Tibial nerve (tissue), 4 donors: Measurements from ENCODE around the gene FADS6. TPM values are rescaled to one million over a fixed set of nuclear protein-coding genes. Genes with fewer than 3 reads are reported as not detected.

ENCODE experiments used
- DNase-seq, 2 donors: peaks; one replicate each; pipeline ENCODE4 v3.0.0-alpha.2; 2019; ENCODE audit warnings: low spot score in 2 of 2
- H3K27ac ChIP-seq, 4 donors: fragments of 200-600 bp; sonication (generic) in 3 of 4; one replicate each; pipeline ENCODE4 v1.5.1; 2017 to 2019; ENCODE audit warnings: mild to moderate bottlenecking in 1 of 4
- H3K27me3 ChIP-seq, 2 donors: fragments of 200-600 bp; sonication (generic) in 1 of 2; one replicate each; pipeline versions ENCODE4 v1.5.1 to v1.6.0; 2017 to 2019
- H3K36me3 ChIP-seq, 3 donors: fragments of 200-600 bp; sonication (generic); one replicate each; pipeline ENCODE4 v1.5.1; 2018 to 2019
- H3K4me1 ChIP-seq, 4 donors: fragments of 200-600 bp; sonication (generic) in 3 of 4; one replicate each; pipeline ENCODE4 v1.5.1; 2017 to 2019
- H3K4me3 ChIP-seq, 4 donors: fragments of 200-600 bp; sonication (generic) in 3 of 4; one replicate each; pipeline ENCODE4 v1.5.1; 2017 to 2019; ENCODE audit warnings: mild to moderate bottlenecking in 1 of 4, moderate library complexity in 1 of 4
- H3K9me3 ChIP-seq, 4 donors: fragments of 200-600 bp; sonication (generic) in 3 of 4; one replicate each; pipeline ENCODE4 v1.5.1; 2017 to 2019
- CTCF ChIP-seq, 5 experiments: fragments of 200-600 bp in 3 of 5; fragments of 450-650 bp in 2 of 5; sonication (generic) in 3 of 5; IDR thresholded peaks; one replicate each; pipeline ENCODE4 v1.5.1; 2016 to 2019; ENCODE audit warnings: antibody characterized with exemption in 5 of 5, mild to moderate bottlenecking in 3 of 5, moderate library complexity in 2 of 5
- EP300 ChIP-seq, 2 donors: sonication (generic); formaldehyde crosslinking; IDR thresholded peaks; one replicate each; pipeline ENCODE4 v1.6.1; 2017; ENCODE audit warnings: antibody characterized with exemption in 2 of 2, mild to moderate bottlenecking in 1 of 2
- POLR2A ChIP-seq, 2 donors: fragments of 450-650 bp; IDR thresholded peaks; one replicate each; pipeline ENCODE4 v1.6.1; 2017; ENCODE audit warnings: antibody characterized with exemption in 2 of 2, mild to moderate bottlenecking in 2 of 2, moderate library complexity in 2 of 2
- WGBS, 2 donors: methylation state at CpG; one replicate each; pipeline ENCODE4 v1.1.5; 2018; 5-methylcytosine and 5-hydroxymethylcytosine counted together
- total RNA-seq, 4 donors: library from RNA; depleted of rRNA; stranded (reverse); fragments of >200 nt; gene quantifications; one replicate each; pipeline ENCODE4 v1.1.0, GENCODE V29; 2016

FADS6 gene
- total RNA-seq, 4 donors from 2014 or later: not detected

DNA sequence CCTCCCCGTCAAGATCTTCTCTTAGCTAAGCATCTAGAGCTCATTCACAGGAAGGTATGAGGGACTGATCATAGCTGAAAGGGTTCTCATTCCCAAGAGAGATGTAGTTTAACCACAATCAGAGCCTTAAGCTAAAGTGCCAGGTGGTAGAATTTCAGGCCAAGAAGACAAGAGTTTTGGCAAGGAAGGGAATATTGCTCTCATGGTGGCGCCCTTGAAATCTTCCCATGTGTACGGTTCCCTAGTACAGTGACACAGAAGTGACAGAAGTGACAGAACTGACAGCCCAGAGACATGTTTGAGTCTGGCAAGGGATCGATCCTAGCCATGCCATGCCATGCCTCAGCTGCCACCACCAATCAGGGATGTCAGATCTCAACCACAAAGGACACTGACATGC is 36.2 kb downstream of the FADS6 start:
- Histone ChIP-seq H3K27me3 (peaks cover 2 to 89% of the 10 kb centered on the region in 2 donors), H3K4me3 (no peak overlapping the region), H3K9me3 (peaks cover 0 to 1% (median 0%) of the 10 kb centered on the region in 4 donors), H3K4me1 (peaks cover 0 to 40% (median 26%) of the 10 kb centered on the region in 4 donors), H3K27ac (no peak overlapping the region), H3K36me3 (no peaks in the 10 kb centered on the region)
- no peak for DNase-seq
- WGBS, 2 donors: 70 to 86% methylated on average over 4 of the region's 4 CpGs
- TF ChIP-seq POLR2A (IDR thresholded peaks at IDR 0.05) (no peak), EP300 (IDR thresholded peaks at IDR 0.05) (no peak), CTCF (IDR thresholded peaks at IDR 0.05) (no peak)

- peaks cover 0 to 3% (median 0%) of the 10 kb centered on the region in 4 donors for H3K9me3 ChIP-seq
- H3K27ac ChIP-seq: no peak overlapping the region
- no peak overlapping the region for H3K4me3 ChIP-seq
- 71 to 81% methylated on average over 7 of the region's 7 CpGs for WGBS, 2 donors
- peaks cover 2 to 93% of the 10 kb centered on the region in 2 donors for H3K27me3 ChIP-seq
- peaks cover 0 to 36% (median 23%) of the 10 kb centered on the region in 4 donors for H3K4me1 ChIP-seq
- DNase-seq: no peak
- TF ChIP-seq POLR2A (IDR thresholded peaks at IDR 0.05) (no peak), CTCF (IDR thresholded peaks at IDR 0.05) (no peak), EP300 (IDR thresholded peaks at IDR 0.05) (no peak)
- no peaks in the 10 kb centered on the region for H3K36me3 ChIP-seq
Measured at GRCh38 chr17:74856112-74856511, 37.3 kb downstream of the FADS6 start.

DNA sequence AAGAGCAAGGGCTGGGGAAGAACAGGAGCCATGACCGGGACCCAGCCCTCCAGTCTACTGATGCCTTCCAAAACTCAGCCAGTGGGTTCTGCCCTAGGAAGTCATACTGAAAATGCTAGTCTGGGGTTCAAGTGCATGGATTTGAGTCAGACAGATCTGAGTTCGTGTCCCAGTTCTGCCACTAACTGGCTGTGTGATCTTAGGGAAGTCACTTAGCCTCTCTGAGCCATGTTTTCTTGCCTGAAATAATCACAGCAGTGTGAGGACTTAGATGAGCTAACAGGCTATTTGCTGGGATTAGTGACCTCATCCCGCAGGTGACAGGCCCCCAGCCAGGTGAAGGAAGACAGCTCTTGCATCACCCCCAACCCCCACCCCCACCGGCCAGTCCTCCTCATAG is 38.1 kb downstream of the FADS6 start:
- Histone ChIP-seq H3K4me3 (no peak overlapping the region), H3K27ac (no peak overlapping the region), H3K4me1 (peaks cover 0 to 28% (median 15%) of the 10 kb centered on the region in 4 donors), H3K9me3 (peaks cover 0 to 3% (median 0%) of the 10 kb centered on the region in 4 donors), H3K27me3 (peaks cover 2 to 93% of the 10 kb centered on the region in 2 donors), H3K36me3 (no peaks in the 10 kb centered on the region)
- DNase-seq: no peak
- no peak for TF ChIP-seq POLR2A (IDR thresholded peaks at IDR 0.05)
- no peak for TF ChIP-seq CTCF (IDR thresholded peaks at IDR 0.05)
- no peak for TF ChIP-seq EP300 (IDR thresholded peaks at IDR 0.05)
- 79 to 88% methylated on average over 4 of the region's 4 CpGs for WGBS, 2 donors

GRCh38 chr17:74854792-74855191 is 38.6 kb downstream of the FADS6 start:
- no peak for DNase-seq
- peaks cover 0 to 3% (median 0%) of the 10 kb centered on the region in 4 donors for H3K9me3 ChIP-seq
- H3K27ac ChIP-seq: no peak overlapping the region
- H3K4me3 ChIP-seq: no peak overlapping the region
- H3K36me3 ChIP-seq: no peaks in the 10 kb centered on the region
- WGBS, 2 donors: 87 to 90% methylated on average over 9 to 15 of the region's 17 CpGs
- TF ChIP-seq CTCF (IDR thresholded peaks at IDR 0.05) (no peak), POLR2A (IDR thresholded peaks at IDR 0.05) (no peak), EP300 (IDR thresholded peaks at IDR 0.05) (no peak)
- H3K27me3 ChIP-seq: peaks cover 2 to 89% of the 10 kb centered on the region in 2 donors
- peaks cover 0 to 22% (median 11%) of the 10 kb centered on the region in 4 donors for H3K4me1 ChIP-seq

DNA sequence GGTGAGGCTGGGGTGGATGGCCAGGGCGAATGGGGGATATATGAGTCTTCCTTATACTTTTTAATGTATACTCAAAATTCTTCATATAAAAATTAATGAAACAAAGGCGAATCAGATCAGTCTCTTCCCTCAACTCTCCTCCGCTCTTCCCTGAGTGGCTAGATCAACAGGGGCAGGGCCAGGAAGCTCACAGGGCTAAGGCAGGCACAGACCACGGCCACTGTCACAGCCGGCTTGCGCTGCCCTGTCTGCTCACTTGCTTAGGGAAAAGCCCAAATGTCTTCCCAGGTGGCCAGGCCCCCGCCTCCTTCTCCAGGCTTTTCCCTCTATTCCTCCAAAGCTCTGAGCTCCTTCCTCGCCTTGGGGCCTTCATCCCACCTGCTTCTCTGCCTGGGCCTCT is 39.8 kb downstream of the FADS6 start:
- Histone ChIP-seq H3K4me3 (no peak overlapping the region), H3K4me1 (peaks cover 0 to 14% (median 7%) of the 10 kb centered on the region in 4 donors), H3K9me3 (peaks cover 0 to 3% (median 0%) of the 10 kb centered on the region in 4 donors), H3K36me3 (no peaks in the 10 kb centered on the region), H3K27me3 (peaks cover 2 to 78% of the 10 kb centered on the region in 2 donors), H3K27ac (no peak overlapping the region)
- no peak for DNase-seq
- no peak for TF ChIP-seq POLR2A (IDR thresholded peaks at IDR 0.05)
- TF ChIP-seq CTCF (IDR thresholded peaks at IDR 0.05): no peak
- no peak for TF ChIP-seq EP300 (IDR thresholded peaks at IDR 0.05)
- 86 to 87% methylated on average over 8 of the region's 8 CpGs for WGBS, 2 donors
